DOHH2 (cell line): ENCODE results near the gene ADGRA1.

Experiments used
- H3F3A ChIP-seq: fragments of 200-600 bp; sonication (generic), shearing (Covaris generic); 2 replicates; pipeline ENCODE4 v1.6.0; 2016; ENCODE audit warnings: antibody characterized with exemption, mild to moderate bottlenecking; ENCODE audit not compliant: control insufficient read depth, insufficient read depth
- H3K27ac ChIP-seq: fragments of 200-600 bp; sonication (generic); 2 replicates; pipeline ENCODE4 v1.5.1; 2014; ENCODE audit warnings: low read depth, mild to moderate bottlenecking, low read length, moderate library complexity
- H3K27me3 ChIP-seq: fragments of 200-600 bp; sonication (generic); 2 replicates; pipeline ENCODE4 v1.6.1; 2014; ENCODE audit warnings: mild to moderate bottlenecking, low read length, mixed read lengths; ENCODE audit not compliant: control insufficient read depth
- H3K36me3 ChIP-seq: fragments of 200-600 bp; sonication (generic); 2 replicates; pipeline ENCODE4 v1.6.1; 2014; ENCODE audit warnings: mild to moderate bottlenecking, low read length, moderate library complexity, mixed read lengths; ENCODE audit not compliant: control insufficient read depth
- H3K4me1 ChIP-seq: fragments of 200-600 bp; sonication (generic); 2 replicates; pipeline ENCODE4 v1.6.1; 2014; ENCODE audit warnings: mild to moderate bottlenecking, low read length, mixed read lengths; ENCODE audit not compliant: control insufficient read depth
- H3K4me2 ChIP-seq: fragments of 200-600 bp; sonication (generic); 2 replicates; pipeline ENCODE4 v1.6.0; 2014; ENCODE audit warnings: mild to moderate bottlenecking, low read length, moderate library complexity
- H3K4me3 ChIP-seq: fragments of 200-600 bp; sonication (generic); 2 replicates; pipeline ENCODE4 v1.5.1; 2014; ENCODE audit warnings: mild to moderate bottlenecking, low read length, mixed read lengths
- H3K79me2 ChIP-seq: fragments of 200-600 bp; sonication (generic); 2 replicates; pipeline ENCODE4 v1.6.1; 2014; ENCODE audit warnings: mild to moderate bottlenecking, low read length, mixed read lengths; ENCODE audit not compliant: control insufficient read depth
- H3K9me2 ChIP-seq: fragments of 200-600 bp; sonication (generic); replicated peaks from 2 replicates; pipeline ENCODE4 v1.6.1; 2014; ENCODE audit warnings: mild to moderate bottlenecking, low read length, mixed read lengths; ENCODE audit not compliant: control insufficient read depth
- H3K9me3 ChIP-seq: fragments of 200-600 bp; sonication (generic); 2 replicates; pipeline ENCODE4 v1.6.1; 2014; ENCODE audit warnings: antibody characterized with exemption, low read length, mixed read lengths; ENCODE audit not compliant: control insufficient read depth, insufficient read depth
- H4K20me1 ChIP-seq: fragments of 200-600 bp; sonication (generic); 2 replicates; pipeline ENCODE4 v1.6.0; 2014; ENCODE audit warnings: low read depth, mild to moderate bottlenecking, antibody characterized with exemption, low read length, moderate library complexity; ENCODE audit not compliant: control insufficient read depth, insufficient read depth
- CTCF ChIP-seq: fragments of 200-600 bp; sonication (generic); IDR thresholded peaks from one replicate; pipeline ENCODE4 v1.5.1; 2014; ENCODE audit warnings: antibody characterized with exemption, mild to moderate bottlenecking, low read depth, low read length; ENCODE audit not compliant: poor library complexity, severe bottlenecking
- EZH2phosphoT487 ChIP-seq: fragments of 200-600 bp; sonication (generic); IDR thresholded peaks from 2 replicates; pipeline ENCODE4 v1.6.1; 2017; ENCODE audit warnings: borderline replicate concordance, mild to moderate bottlenecking, antibody characterized with exemption, low read length, moderate library complexity, mixed read lengths

Gene ADGRA1

GRCh38 chr10:133090654-133091053, 2.9 kb downstream of the ADGRA1 start:
- no peak overlapping the region for H3K4me3 ChIP-seq
- H3K36me3 ChIP-seq, result no peaks in the 10 kb centered on the region
- H4K20me1 ChIP-seq, result no peaks in the 10 kb centered on the region
- H3K4me1 ChIP-seq, result no peaks in the 10 kb centered on the region
- H3K9me2 ChIP-seq, result no peaks in the 10 kb centered on the region
- no peaks in the 10 kb centered on the region for H3K27me3 ChIP-seq
- no peak for TF ChIP-seq CTCF
- TF ChIP-seq EZH2phosphoT487, result no peak
- no peaks in the 10 kb centered on the region for H3K79me2 ChIP-seq
- no peak overlapping the region for H3K4me2 ChIP-seq
- no peak overlapping the region for H3K27ac ChIP-seq
- H3F3A ChIP-seq, result no peaks in the 10 kb centered on the region
- H3K9me3 ChIP-seq, result no peaks in the 10 kb centered on the region

GRCh38 chr10:133091316-133091715, 3.6 kb downstream of the ADGRA1 start:
- Histone ChIP-seq H3K4me3 (no peak overlapping the region), H3K27ac (no peak overlapping the region), H3K79me2 (no peaks in the 10 kb centered on the region), H3K36me3 (no peaks in the 10 kb centered on the region), H3K9me2 (no peaks in the 10 kb centered on the region), H3K9me3 (no peaks in the 10 kb centered on the region), H3K4me2 (no peak overlapping the region), H3K27me3 (no peaks in the 10 kb centered on the region), H4K20me1 (no peaks in the 10 kb centered on the region), H3F3A (no peaks in the 10 kb centered on the region), H3K4me1 (no peaks in the 10 kb centered on the region)
- no peak for TF ChIP-seq CTCF
- TF ChIP-seq EZH2phosphoT487, result no peak

- Histone ChIP-seq H3F3A (no peaks in the 10 kb centered on the region), H3K27me3 (no peaks in the 10 kb centered on the region), H3K36me3 (no peaks in the 10 kb centered on the region), H3K9me2 (no peaks in the 10 kb centered on the region), H3K9me3 (no peaks in the 10 kb centered on the region; the same call in 1 of the 2 replicates), H3K4me3 (no peak overlapping the region), H4K20me1 (no peaks in the 10 kb centered on the region), H3K4me1 (no peaks in the 10 kb centered on the region), H3K27ac (no peak overlapping the region), H3K79me2 (no peaks in the 10 kb centered on the region), H3K4me2 (no peak overlapping the region)
- TF ChIP-seq CTCF, result no peak
- no peak for TF ChIP-seq EZH2phosphoT487
Observed at GRCh38 chr10:133093291-133093690, 5.6 kb downstream of the ADGRA1 start.

GRCh38 chr10:133094286-133094685, 6.6 kb downstream of the ADGRA1 start:
- H3K27ac ChIP-seq, result no peak overlapping the region
- no peaks in the 10 kb centered on the region for H3K4me1 ChIP-seq
- no peaks in the 10 kb centered on the region for H3K79me2 ChIP-seq
- no peaks in the 10 kb centered on the region for H4K20me1 ChIP-seq
- TF ChIP-seq CTCF, result no peak
- TF ChIP-seq EZH2phosphoT487, result no peak
- no peak overlapping the region for H3K4me2 ChIP-seq
- no peaks in the 10 kb centered on the region for H3F3A ChIP-seq
- H3K4me3 ChIP-seq, result no peak overlapping the region
- no peaks in the 10 kb centered on the region; the same call in 1 of the 2 replicates for H3K9me3 ChIP-seq
- no peaks in the 10 kb centered on the region for H3K27me3 ChIP-seq
- no peaks in the 10 kb centered on the region for H3K36me3 ChIP-seq
- H3K9me2 ChIP-seq, result no peaks in the 10 kb centered on the region
